WTC11 (cell line): ENCODE results near the gene DOCK1.

Experiments
- RELA ChIP-seq: sonication (generic); formaldehyde crosslinking; IDR thresholded peaks from 2 replicates; pipeline ENCODE4 v1.8.1; 2022; ENCODE audit warnings: missing genetic modification reagents, mild to moderate bottlenecking, borderline replicate concordance
- TF ChIP-seq, protein P1 (sequence below): sonication (generic); formaldehyde crosslinking; IDR thresholded peaks from 2 replicates; pipeline ENCODE4 v1.8.0; 2023; ENCODE audit warnings: missing genetic modification reagents, mild to moderate bottlenecking, borderline replicate concordance
- TF ChIP-seq, protein P2 (sequence below): sonication (generic); formaldehyde crosslinking; IDR thresholded peaks from 2 replicates; pipeline ENCODE4 v1.8.0; 2022; ENCODE audit warnings: mild to moderate bottlenecking, missing genetic modification reagents
- TF ChIP-seq, protein P3 (sequence below): fragments of 200-600 bp; IDR thresholded peaks from 2 replicates; pipeline ENCODE4 v1.8.0; 2022; ENCODE audit warnings: antibody characterized with exemption

DNA sequence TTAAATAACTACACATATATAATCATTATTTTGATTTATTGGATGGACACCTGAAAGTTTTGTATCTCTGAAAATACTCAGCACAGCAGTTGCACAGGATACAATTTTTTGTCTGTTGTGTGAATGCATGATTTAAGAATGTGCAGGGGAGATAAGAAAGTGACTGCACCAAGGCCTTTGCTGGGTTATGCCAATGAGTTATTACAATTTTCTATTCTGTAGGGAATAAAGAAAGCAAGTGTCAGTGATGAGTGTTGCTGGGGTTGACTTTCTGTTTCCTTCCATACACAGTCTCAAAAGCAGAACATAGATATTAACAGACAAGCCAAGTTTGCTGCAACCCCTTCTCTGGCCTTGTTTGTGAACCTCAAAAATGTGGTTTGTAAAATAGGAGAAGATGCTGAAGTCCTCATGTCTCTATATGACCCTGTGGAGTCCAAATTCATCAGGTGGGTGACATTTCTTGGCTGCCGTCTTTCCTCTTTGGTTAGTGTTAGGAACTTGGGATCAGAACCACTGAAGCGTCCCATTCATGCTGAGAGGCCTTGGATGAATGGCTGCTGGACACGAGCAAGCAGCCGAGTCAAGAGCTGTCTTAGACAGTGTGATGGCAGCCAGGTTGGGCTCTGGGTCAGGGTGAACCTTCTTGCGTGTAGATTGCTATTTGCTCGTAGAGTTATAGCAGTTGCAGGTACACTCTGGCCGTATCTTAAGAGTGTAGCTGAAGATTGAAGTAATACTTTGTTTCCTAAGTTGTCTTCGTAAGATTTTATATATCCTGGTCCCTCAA is 92.8 kb downstream of the DOCK1 start:
- TF ChIP-seq, protein P1, sequence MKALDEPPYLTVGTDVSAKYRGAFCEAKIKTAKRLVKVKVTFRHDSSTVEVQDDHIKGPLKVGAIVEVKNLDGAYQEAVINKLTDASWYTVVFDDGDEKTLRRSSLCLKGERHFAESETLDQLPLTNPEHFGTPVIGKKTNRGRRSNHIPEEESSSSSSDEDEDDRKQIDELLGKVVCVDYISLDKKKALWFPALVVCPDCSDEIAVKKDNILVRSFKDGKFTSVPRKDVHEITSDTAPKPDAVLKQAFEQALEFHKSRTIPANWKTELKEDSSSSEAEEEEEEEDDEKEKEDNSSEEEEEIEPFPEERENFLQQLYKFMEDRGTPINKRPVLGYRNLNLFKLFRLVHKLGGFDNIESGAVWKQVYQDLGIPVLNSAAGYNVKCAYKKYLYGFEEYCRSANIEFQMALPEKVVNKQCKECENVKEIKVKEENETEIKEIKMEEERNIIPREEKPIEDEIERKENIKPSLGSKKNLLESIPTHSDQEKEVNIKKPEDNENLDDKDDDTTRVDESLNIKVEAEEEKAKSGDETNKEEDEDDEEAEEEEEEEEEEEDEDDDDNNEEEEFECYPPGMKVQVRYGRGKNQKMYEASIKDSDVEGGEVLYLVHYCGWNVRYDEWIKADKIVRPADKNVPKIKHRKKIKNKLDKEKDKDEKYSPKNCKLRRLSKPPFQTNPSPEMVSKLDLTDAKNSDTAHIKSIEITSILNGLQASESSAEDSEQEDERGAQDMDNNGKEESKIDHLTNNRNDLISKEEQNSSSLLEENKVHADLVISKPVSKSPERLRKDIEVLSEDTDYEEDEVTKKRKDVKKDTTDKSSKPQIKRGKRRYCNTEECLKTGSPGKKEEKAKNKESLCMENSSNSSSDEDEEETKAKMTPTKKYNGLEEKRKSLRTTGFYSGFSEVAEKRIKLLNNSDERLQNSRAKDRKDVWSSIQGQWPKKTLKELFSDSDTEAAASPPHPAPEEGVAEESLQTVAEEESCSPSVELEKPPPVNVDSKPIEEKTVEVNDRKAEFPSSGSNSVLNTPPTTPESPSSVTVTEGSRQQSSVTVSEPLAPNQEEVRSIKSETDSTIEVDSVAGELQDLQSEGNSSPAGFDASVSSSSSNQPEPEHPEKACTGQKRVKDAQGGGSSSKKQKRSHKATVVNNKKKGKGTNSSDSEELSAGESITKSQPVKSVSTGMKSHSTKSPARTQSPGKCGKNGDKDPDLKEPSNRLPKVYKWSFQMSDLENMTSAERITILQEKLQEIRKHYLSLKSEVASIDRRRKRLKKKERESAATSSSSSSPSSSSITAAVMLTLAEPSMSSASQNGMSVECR (CRISPR knock-in tag): no peak
- no peak for TF ChIP-seq RELA (CRISPR knock-in tag)
- TF ChIP-seq, protein P2, sequence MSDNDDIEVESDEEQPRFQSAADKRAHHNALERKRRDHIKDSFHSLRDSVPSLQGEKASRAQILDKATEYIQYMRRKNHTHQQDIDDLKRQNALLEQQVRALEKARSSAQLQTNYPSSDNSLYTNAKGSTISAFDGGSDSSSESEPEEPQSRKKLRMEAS (CRISPR knock-in tag): no peak
- TF ChIP-seq, protein P3, sequence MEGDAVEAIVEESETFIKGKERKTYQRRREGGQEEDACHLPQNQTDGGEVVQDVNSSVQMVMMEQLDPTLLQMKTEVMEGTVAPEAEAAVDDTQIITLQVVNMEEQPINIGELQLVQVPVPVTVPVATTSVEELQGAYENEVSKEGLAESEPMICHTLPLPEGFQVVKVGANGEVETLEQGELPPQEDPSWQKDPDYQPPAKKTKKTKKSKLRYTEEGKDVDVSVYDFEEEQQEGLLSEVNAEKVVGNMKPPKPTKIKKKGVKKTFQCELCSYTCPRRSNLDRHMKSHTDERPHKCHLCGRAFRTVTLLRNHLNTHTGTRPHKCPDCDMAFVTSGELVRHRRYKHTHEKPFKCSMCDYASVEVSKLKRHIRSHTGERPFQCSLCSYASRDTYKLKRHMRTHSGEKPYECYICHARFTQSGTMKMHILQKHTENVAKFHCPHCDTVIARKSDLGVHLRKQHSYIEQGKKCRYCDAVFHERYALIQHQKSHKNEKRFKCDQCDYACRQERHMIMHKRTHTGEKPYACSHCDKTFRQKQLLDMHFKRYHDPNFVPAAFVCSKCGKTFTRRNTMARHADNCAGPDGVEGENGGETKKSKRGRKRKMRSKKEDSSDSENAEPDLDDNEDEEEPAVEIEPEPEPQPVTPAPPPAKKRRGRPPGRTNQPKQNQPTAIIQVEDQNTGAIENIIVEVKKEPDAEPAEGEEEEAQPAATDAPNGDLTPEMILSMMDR: no peak
